K562 (cell line): ENCODE measurements around the gene CHRM1.

Experiments used
- BACH1 ChIP-seq: fragments of 200-800 bp; sonication (Bioruptor generic); IDR thresholded peaks from 2 replicates; pipeline ENCODE4 v1.6.1; 2016; ENCODE audit warnings: missing genetic modification characterization, missing compliant biosample characterization
- CHD1 ChIP-seq: fragments of 200-600 bp; sonication (generic); IDR thresholded peaks from one replicate; pipeline ENCODE4 v1.6.1; 2012; ENCODE audit warnings: mild to moderate bottlenecking, moderate library complexity, low read length, inconsistent platforms
- GATA2 ChIP-seq: sonication (generic); formaldehyde crosslinking; IDR thresholded peaks from 2 replicates; pipeline ENCODE4 v1.4.0; 2020; ENCODE audit warnings: mild to moderate bottlenecking, missing genetic modification reagents
- SIN3A ChIP-seq, 2 experiments: fragments of 150-350 bp in 1 of 2; IDR thresholded peaks; 2 replicates each; pipeline ENCODE4 v1.6.1; 2011 to 2016; ENCODE audit warnings: borderline replicate concordance in 2 of 2, low read depth in 2 of 2, low read length in 2 of 2, mild to moderate bottlenecking in 2 of 2, moderate library complexity in 2 of 2; ENCODE audit not compliant: control insufficient read depth in 1 of 2
- ZNF780A ChIP-seq: fragments of 250-450 bp; sonication (Bioruptor Pico); IDR thresholded peaks from 2 replicates; pipeline ENCODE4 v1.5.0; 2021; ENCODE audit warnings: mild to moderate bottlenecking

- TF ChIP-seq GATA2 (CRISPR knock-in tag) (no peak), BACH1 (tag) (peak; percentile 27; the same call in 1 of the 2 replicates), ZNF780A (CRISPR knock-in tag) (no peak), SIN3A (IDR thresholded peaks at IDR 0.05; ENCODE audit: borderline replicate concordance in 2 of 2, control insufficient read depth in 1 of 2, low read depth in 2 of 2, low read length in 2 of 2) (no peak), CHD1 (no peak)
Measured at GRCh38 chr11:62882431-62882749, 38.8 kb downstream of the CHRM1 start.
